ENCODE measurements around the gene EYA2.

EYA2 gene

GRCh38 chr20:46973766-46974165, 79.1 kb downstream of the EYA2 start:
- Histone ChIP-seq H3K4me3 (no peak overlapping the region), H3K4me1 (peaks cover 0 to 4% (median 0%) of the 10 kb centered on the region in 4 donors), H3K36me3 (no peaks in the 10 kb centered on the region), H3K27me3 (peaks cover 0 to 13% of the 10 kb centered on the region in 2 donors), H3K9me3 (no peaks in the 10 kb centered on the region), H3K27ac (no peak overlapping the region)
- TF ChIP-seq CTCF (IDR thresholded peaks at IDR 0.05): no peak
- intact Hi-C loops (cut with DNase I; ENCODE audit: low total_unique reads): no loop called here
- DNase-seq: no peak

GRCh38 chr20:46974669-46975434, 80.2 kb downstream of the EYA2 start:
- Histone ChIP-seq H3K4me1 (peaks cover 0 to 10% (median 0%) of the 10 kb centered on the region in 4 donors), H3K27ac (no peak overlapping the region), H3K4me3 (no peak overlapping the region), H3K27me3 (peaks cover 0 to 17% of the 10 kb centered on the region in 2 donors), H3K9me3 (no peaks in the 10 kb centered on the region), H3K36me3 (no peaks in the 10 kb centered on the region)
- TF ChIP-seq CTCF (IDR thresholded peaks at IDR 0.05): no peak
- no peak for DNase-seq
- intact Hi-C loops (cut with DNase I; ENCODE audit: low total_unique reads): no loop called here

- H3K27ac ChIP-seq: no peak overlapping the region
- intact Hi-C loops (cut with DNase I; ENCODE audit: low total_unique reads): no loop called here
- H3K27me3 ChIP-seq: peaks cover 0 to 22% of the 10 kb centered on the region in 2 donors
- DNase-seq: no peak
- no peak overlapping the region for H3K4me3 ChIP-seq
- H3K4me1 ChIP-seq: peaks cover 0 to 10% (median 0%) of the 10 kb centered on the region in 4 donors
- TF ChIP-seq CTCF (IDR thresholded peaks at IDR 0.05): no peak
- no peaks in the 10 kb centered on the region for H3K9me3 ChIP-seq
- no peaks in the 10 kb centered on the region for H3K36me3 ChIP-seq
Observed at GRCh38 chr20:46975976-46976375, 81.3 kb downstream of the EYA2 start.

- DNase-seq: no peak
- H3K4me1 ChIP-seq: peaks cover 0 to 10% (median 0%) of the 10 kb centered on the region in 4 donors
- H3K27me3 ChIP-seq: peaks cover 0 to 20% of the 10 kb centered on the region in 2 donors
- no peak overlapping the region for H3K27ac ChIP-seq
- H3K9me3 ChIP-seq: peaks cover 0 to 4% (median 0%) of the 10 kb centered on the region in 3 donors
- no peaks in the 10 kb centered on the region for H3K36me3 ChIP-seq
- TF ChIP-seq CTCF (IDR thresholded peaks at IDR 0.05): no peak
- intact Hi-C loops (cut with DNase I; ENCODE audit: low total_unique reads): no loop called here
- no peak overlapping the region for H3K4me3 ChIP-seq
Observed at GRCh38 chr20:46977204-46977603, 82.6 kb downstream of the EYA2 start.

GRCh38 chr20:46977909-46978588, 83.4 kb downstream of the EYA2 start:
- H3K27ac ChIP-seq: no peak overlapping the region
- H3K36me3 ChIP-seq: no peaks in the 10 kb centered on the region
- intact Hi-C loops (cut with DNase I; ENCODE audit: low total_unique reads): no loop called here
- H3K4me1 ChIP-seq: peaks cover 0 to 10% (median 0%) of the 10 kb centered on the region in 4 donors
- peaks cover 0 to 15% of the 10 kb centered on the region in 2 donors for H3K27me3 ChIP-seq
- no peak for DNase-seq
- no peak overlapping the region for H3K4me3 ChIP-seq
- TF ChIP-seq CTCF (IDR thresholded peaks at IDR 0.05): no peak
- peaks cover 0 to 11% (median 0%) of the 10 kb centered on the region in 3 donors for H3K9me3 ChIP-seq

Measured in tibial artery (tissue), 4 donors.